WERI-Rb-1 (cell line): Measurements from ENCODE around the gene ACTR2.
"Not testable (repeated sequence)": the region's sequence is repeated elsewhere in the genome, so short reads cannot be mapped to it uniquely, and the experiment has no call there.

Experiments
- DNase-seq: peaks from one replicate; pipeline ENCODE4 v3.0.0-alpha.2; 2020
- H3K27ac ChIP-seq: fragments of 250-450 bp; sonication (Bioruptor Pico); 2 replicates; pipeline ENCODE4 v1.5.1; 2020; ENCODE audit warnings: mild to moderate bottlenecking, moderate library complexity
- H3K27me3 ChIP-seq: fragments of 250-450 bp; sonication (Bioruptor Pico); 2 replicates; pipeline ENCODE4 v1.5.1; 2021; ENCODE audit warnings: mild to moderate bottlenecking, low read depth, moderate library complexity; ENCODE audit not compliant: insufficient read depth, severe bottlenecking
- H3K36me3 ChIP-seq: fragments of 250-450 bp; sonication (Bioruptor Pico); 2 replicates; pipeline ENCODE4 v1.5.1; 2020; ENCODE audit warnings: mild to moderate bottlenecking, moderate library complexity
- H3K4me3 ChIP-seq: 2 replicates; pipeline ENCODE4 v1.5.1; 2011; ENCODE audit warnings: low read depth, mild to moderate bottlenecking, control low read depth, low read length
- H3K9me3 ChIP-seq: fragments of 250-450 bp; sonication (Bioruptor Pico); 2 replicates; pipeline ENCODE4 v1.5.1; 2021; ENCODE audit warnings: mild to moderate bottlenecking, moderate library complexity; ENCODE audit not compliant: severe bottlenecking
- CTCF ChIP-seq: IDR thresholded peaks from 2 replicates; pipeline ENCODE4 v1.5.1; 2011; ENCODE audit warnings: low read depth, mild to moderate bottlenecking, control low read depth, inconsistent platforms, low read length

ACTR2 gene

GRCh38 chr2:65231892-65232477 is 4.4 kb downstream of the ACTR2 start:
- DNase-seq = no peak
- Histone ChIP-seq H3K9me3 (no peaks in the 10 kb centered on the region), H3K36me3 (peaks cover 13% of the 10 kb centered on the region), H3K27me3 (no peaks in the 10 kb centered on the region), H3K27ac (no peak overlapping the region), H3K4me3 (no peak overlapping the region)
- no peak for TF ChIP-seq CTCF

DNA sequence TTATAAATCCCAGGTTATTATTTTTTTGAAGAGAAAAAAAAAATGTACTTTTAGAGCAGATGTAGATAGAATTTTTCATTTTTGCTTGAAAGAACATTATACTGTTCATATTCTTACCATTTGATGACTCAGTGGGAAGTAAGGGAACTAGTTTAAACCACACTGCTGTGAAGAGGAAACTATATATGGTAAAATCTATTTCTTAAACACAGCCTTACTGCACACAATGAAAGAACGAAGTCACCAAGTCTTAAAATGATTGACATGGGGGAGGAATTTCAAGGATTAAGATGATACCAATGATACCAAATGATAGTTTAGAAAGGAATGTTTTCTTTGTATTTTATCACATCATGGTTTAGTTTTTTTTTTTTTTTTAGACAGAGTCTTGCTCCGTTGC is 5.0 kb downstream of the ACTR2 start:
- no peak for DNase-seq
- TF ChIP-seq CTCF = no peak
- Histone ChIP-seq H3K9me3 (no peaks in the 10 kb centered on the region), H3K27ac (no peak overlapping the region), H3K4me3 (no peak overlapping the region), H3K27me3 (no peaks in the 10 kb centered on the region), H3K36me3 (peaks cover 10% of the 10 kb centered on the region)

DNA sequence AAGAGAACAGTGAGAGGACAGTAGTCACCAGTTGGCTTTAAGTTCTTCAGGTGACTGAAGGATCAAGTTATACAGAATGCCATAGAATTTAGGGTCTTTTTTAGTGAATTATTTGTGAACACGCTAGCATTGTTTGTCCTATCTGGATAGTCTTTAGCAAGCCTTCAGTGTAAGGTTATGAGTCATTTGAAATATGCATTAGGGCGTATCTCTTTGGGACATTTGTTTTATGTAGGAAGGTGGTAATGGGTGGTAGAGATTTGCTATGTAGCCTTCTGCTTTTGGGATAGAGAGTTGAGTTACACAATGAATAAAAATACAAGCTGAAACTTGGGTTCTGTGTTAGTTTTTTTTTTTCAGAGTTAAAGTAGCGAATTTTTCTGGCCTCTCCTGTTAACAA is 13.0 kb downstream of the ACTR2 start:
- DNase-seq = no peak

DNA sequence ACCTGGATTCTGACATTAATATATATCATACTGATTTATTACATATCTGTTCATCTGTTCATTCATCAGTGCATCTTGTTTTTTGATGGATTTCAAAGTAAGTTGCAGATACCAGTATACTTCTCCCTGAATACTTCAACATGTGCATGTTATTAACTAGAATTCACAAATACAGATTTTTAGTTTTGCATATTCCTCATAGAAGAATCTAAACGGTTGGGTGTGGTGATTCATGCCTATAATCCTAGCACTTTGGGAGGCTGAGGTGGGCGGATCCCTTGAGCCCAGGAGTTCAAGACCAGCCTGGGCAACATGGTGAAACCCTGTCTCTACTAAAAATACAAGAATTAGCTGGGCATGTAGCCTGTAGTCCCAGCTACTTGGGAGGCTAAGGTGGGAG is 16.8 kb downstream of the ACTR2 start:
- not testable (repeated sequence) for H3K9me3 ChIP-seq
- H3K36me3 ChIP-seq = peaks cover 34% of the 10 kb centered on the region

More for the DNA sequence above, 13.0 kb downstream of the ACTR2 start:
- Histone ChIP-seq H3K9me3 (no peaks in the 10 kb centered on the region), H3K27ac (no peak overlapping the region), H3K27me3 (no peaks in the 10 kb centered on the region), H3K36me3 (peaks cover 28% of the 10 kb centered on the region), H3K4me3 (no peak overlapping the region)
- no peak for TF ChIP-seq CTCF

GRCh38 chr2:65252640-65253039 is 25.0 kb downstream of the ACTR2 start:
- H3K27me3 ChIP-seq = no peaks in the 10 kb centered on the region
- no peak for TF ChIP-seq CTCF
- H3K9me3 ChIP-seq = no peaks in the 10 kb centered on the region
- H3K36me3 ChIP-seq = peaks cover 32% of the 10 kb centered on the region
- no peak for DNase-seq
- H3K4me3 ChIP-seq = no peak overlapping the region
- H3K27ac ChIP-seq = no peak overlapping the region

More for the DNA sequence above, 16.8 kb downstream of the ACTR2 start:
- not testable (repeated sequence) for DNase-seq, H3K27me3 ChIP-seq, H3K27ac ChIP-seq, H3K4me3 ChIP-seq

- H3K27me3 ChIP-seq = no peaks in the 10 kb centered on the region
- H3K9me3 ChIP-seq = no peaks in the 10 kb centered on the region
- DNase-seq = no peak
- H3K36me3 ChIP-seq = peaks cover 34% of the 10 kb centered on the region
- no peak for TF ChIP-seq CTCF
- no peak overlapping the region for H3K27ac ChIP-seq
- H3K4me3 ChIP-seq = no peak overlapping the region
These were observed 27.7 kb downstream of the ACTR2 start for GRCh38 chr2:65255356-65255755.
